ENCODE data around the gene MMP21. TPM values are rescaled to one million over a fixed set of nuclear protein-coding genes. Genes with fewer than 3 reads are reported as not detected.

MMP21 gene
- total and polyA plus RNA-seq, 2 of the 13 experiments (the other 11 are each of a cell fraction or from before 2014, with no cell fraction given), result not detected

GRCh38 chr10:125792342-125793300 is 17.0 kb upstream of the MMP21 start (continued):
- TF ChIP-seq E2F1 (CRISPR knock-in tag; IDR thresholded peaks at IDR 0.05) (no peak), CENPT (CRISPR knock-in tag; IDR thresholded peaks at IDR 0.05; ENCODE audit: low read depth) (no peak), RFX3 (CRISPR knock-in tag; IDR thresholded peaks at IDR 0.05) (no peak), KLF11 (CRISPR knock-in tag; IDR thresholded peaks at IDR 0.05) (0 out of 2 replicates have a peak, but pooled peaks have one; percentile 54), KAT2B (IDR thresholded peaks at IDR 0.05; ENCODE audit: borderline replicate concordance, low read depth, low read length) (no peak), MTA3 (CRISPR knock-in tag; IDR thresholded peaks at IDR 0.05) (no peak), FOSL2 (CRISPR knock-in tag; IDR thresholded peaks at IDR 0.05) (peak; percentile 86), SIX4 (CRISPR knock-in tag; IDR thresholded peaks at IDR 0.05) (peak; percentile 65; the same call in 1 of the 2 replicates), KLF15 (CRISPR knock-in tag; IDR thresholded peaks at IDR 0.05; ENCODE audit: borderline replicate concordance) (no peak), ZSCAN20 (CRISPR knock-in tag; IDR thresholded peaks at IDR 0.05; ENCODE audit: borderline replicate concordance) (no peak), MED13 (CRISPR knock-in tag; IDR thresholded peaks at IDR 0.05) (no peak), ELF4 (CRISPR knock-in tag; IDR thresholded peaks at IDR 0.05; ENCODE audit: borderline replicate concordance) (no peak), MAFF (IDR thresholded peaks at IDR 0.05; ENCODE audit: low read depth, low read length) (peak; percentile 27; the same call in 1 of the 2 replicates), ZNF451 (CRISPR knock-in tag; IDR thresholded peaks at IDR 0.05) (0 out of 2 replicates have a peak, but pooled peaks have one; percentile 41), ZSCAN5A (CRISPR knock-in tag; IDR thresholded peaks at IDR 0.05; ENCODE audit: borderline replicate concordance) (peak; percentile 78; the same call in 1 of the 2 replicates), ARID3A (IDR thresholded peaks at IDR 0.05; ENCODE audit: low read depth, low read length) (peak; percentile 38; the same call in 1 of the 2 replicates), DDIT3 (CRISPR knock-in tag; IDR thresholded peaks at IDR 0.05) (no peak), FOXP4 (CRISPR knock-in tag; IDR thresholded peaks at IDR 0.05) (peak; percentile 96), ZNF263 (CRISPR knock-in tag; IDR thresholded peaks at IDR 0.05) (peak; percentile 95), ZNF33A (CRISPR knock-in tag; IDR thresholded peaks at IDR 0.05; ENCODE audit: borderline replicate concordance) (no peak), TAF15 (IDR thresholded peaks at IDR 0.05; ENCODE audit: low read depth, low read length, poor library complexity, severe bottlenecking) (no peak), ZNF333 (CRISPR knock-in tag; IDR thresholded peaks at IDR 0.05; ENCODE audit: borderline replicate concordance) (no peak)
